ENCODE results near the gene EMC10. TPM values are rescaled to one million over a fixed set of nuclear protein-coding genes. Genes with fewer than 3 reads are reported as not detected.

The EMC10 gene
- total RNA-seq, 1 donor from 2014 or later: 103 TPM

- Histone ChIP-seq H3K27ac (no peak overlapping the region), H3K9me3 (no peaks in the 10 kb centered on the region)
These were observed 60.5 kb downstream of the EMC10 start for GRCh38 chr19:50536662-50537305.

GRCh38 chr19:50537306-50537685, 61.0 kb downstream of the EMC10 start:
- Histone ChIP-seq H3K27ac (no peak overlapping the region), H3K9me3 (no peaks in the 10 kb centered on the region), H3K27me3 (peaks cover 11% of the 10 kb centered on the region), H3K4me1 (no peaks in the 10 kb centered on the region), H3K4me3 (no peak overlapping the region), H3K36me3 (no peaks in the 10 kb centered on the region)
- intact Hi-C loops (cut with DNase I): no loop called here
- TF ChIP-seq CTCF (IDR thresholded peaks at IDR 0.05): no peak
- no peak for ATAC-seq
- no peak for DNase-seq

More at GRCh38 chr19:50536662-50537305, 60.5 kb downstream of the EMC10 start:
- H3K36me3 ChIP-seq: no peaks in the 10 kb centered on the region
- ATAC-seq: no peak
- intact Hi-C loops (cut with DNase I): no loop called here
- no peak for DNase-seq
- H3K4me1 ChIP-seq: no peaks in the 10 kb centered on the region
- TF ChIP-seq CTCF (IDR thresholded peaks at IDR 0.05): no peak
- no peak overlapping the region for H3K4me3 ChIP-seq
- H3K27me3 ChIP-seq: peaks cover 12% of the 10 kb centered on the region

GRCh38 chr19:50537769-50538230, 61.5 kb downstream of the EMC10 start:
- ATAC-seq (peak; percentile 92), DNase-seq (peak; percentile 88)
- TF ChIP-seq CTCF (IDR thresholded peaks at IDR 0.05): peak; percentile 75
- Histone ChIP-seq H3K9me3 (no peaks in the 10 kb centered on the region), H3K4me3 (no peak overlapping the region), H3K27ac (no peak overlapping the region), H3K27me3 (peaks cover 7% of the 10 kb centered on the region), H3K4me1 (no peaks in the 10 kb centered on the region), H3K36me3 (no peaks in the 10 kb centered on the region)
- intact Hi-C loops (cut with DNase I): no loop called here

Other genes with a start within 250 kb of the EMC10 start
- gene KCNC3, start 147.1 kb upstream of the EMC10 start, total RNA-seq: 12.8 TPM
- gene NAPSA, start 110.9 kb upstream of the EMC10 start, total RNA-seq: 1,895 TPM
- 101 TPM for gene NR1H2, start 100.0 kb upstream of the EMC10 start, total RNA-seq
- gene POLD1, start 92.2 kb upstream of the EMC10 start, total RNA-seq: 34.4 TPM
- 0.52 TPM for gene SPIB, start 57.6 kb upstream of the EMC10 start, total RNA-seq
- gene MYBPC2, start 43.6 kb upstream of the EMC10 start, total RNA-seq: 0.12 TPM
- gene GARIN5A, start 341 bp downstream of the EMC10 start, total RNA-seq: 3.8 TPM
- 34.7 TPM for gene JOSD2, start 34.7 kb downstream of the EMC10 start, total RNA-seq
- gene ASPDH, start 37.4 kb downstream of the EMC10 start, total RNA-seq: not detected
- gene LRRC4B, start 91.9 kb downstream of the EMC10 start, total RNA-seq: 4.6 TPM
- 2.5 TPM for gene SYT3, start 163.4 kb downstream of the EMC10 start, total RNA-seq
- gene C19orf81, start 172.9 kb downstream of the EMC10 start, total RNA-seq: 3.9 TPM
- gene SHANK1, start 243.3 kb downstream of the EMC10 start, total RNA-seq: 0.35 TPM
- 13.3 TPM for gene CLEC11A, start 246.9 kb downstream of the EMC10 start, total RNA-seq

Measured in upper lobe of right lung (tissue), 1 donor.